Fibroblast of peridontal ligament (primary cell): Measurements from ENCODE around the gene POMGNT2.
"Not testable (repeated sequence)": the region's sequence is repeated elsewhere in the genome, so short reads cannot be mapped to it uniquely, and the experiment has no call there.

Experiments used
- DNase-seq: peaks from one replicate; pipeline ENCODE4 v3.0.0-alpha.2; 2010; ENCODE audit errors: extremely low read depth

POMGNT2 gene

GRCh38 chr3:43075904-43076661 is 29.8 kb downstream of the POMGNT2 start:
- DNase-seq = no peak

DNA sequence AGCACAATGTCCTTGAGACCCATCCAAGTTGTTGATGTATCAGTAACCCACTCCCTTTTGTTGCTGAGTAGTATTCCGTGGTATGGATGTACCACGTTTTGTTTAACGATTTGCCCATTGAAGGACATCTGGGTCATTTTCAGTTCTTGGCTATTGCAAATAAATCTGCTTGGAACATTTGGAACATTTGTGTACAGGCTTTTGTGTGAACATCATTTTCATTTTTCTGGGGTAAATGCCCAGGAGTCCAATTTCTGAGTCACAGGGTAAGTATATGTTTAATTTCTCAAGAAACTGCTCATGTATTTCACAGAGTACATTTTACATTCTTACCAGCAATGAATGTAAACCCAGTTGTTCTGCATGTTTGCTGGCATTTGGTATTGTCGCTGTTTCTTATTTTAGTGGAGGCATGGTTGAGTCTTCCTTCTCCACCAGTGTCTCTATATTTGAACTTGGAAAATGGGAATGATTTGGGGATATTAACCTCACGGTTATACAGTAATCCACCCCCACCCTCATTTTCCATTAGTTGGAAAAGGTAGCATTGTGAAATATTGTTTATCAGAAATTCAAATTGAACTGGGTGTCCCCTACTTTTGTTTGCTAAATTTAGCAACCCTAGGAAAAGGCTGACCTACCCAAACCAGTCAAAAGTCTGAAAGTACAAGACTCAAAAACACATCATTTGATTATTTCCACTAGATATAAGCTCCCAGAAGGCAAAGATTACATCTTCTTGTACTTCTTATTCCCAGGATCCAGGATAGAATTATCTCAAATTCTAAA is 30.8 kb downstream of the POMGNT2 start:
- peak; percentile 11 for DNase-seq

DNA sequence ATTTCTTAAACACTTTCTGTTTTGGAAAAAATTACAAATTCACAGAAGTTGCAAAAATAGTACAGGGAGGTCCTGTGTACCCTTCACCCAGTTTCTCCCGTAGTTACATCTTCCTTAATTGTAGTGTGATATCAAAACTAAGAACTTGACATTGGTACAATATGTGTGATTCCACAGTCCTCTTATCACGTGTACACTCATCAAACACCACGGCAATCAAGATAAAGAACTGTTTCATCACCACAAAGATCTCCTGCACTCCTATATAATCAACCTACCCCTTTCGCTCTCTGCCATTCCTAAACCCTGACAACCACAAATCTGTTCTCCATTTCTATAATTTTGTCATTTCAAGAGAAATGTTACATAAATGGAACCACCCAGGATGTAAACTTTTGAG is 31.4 kb downstream of the POMGNT2 start:
- DNase-seq = no peak

GRCh38 chr3:43073836-43074220 is 32.1 kb downstream of the POMGNT2 start:
- DNase-seq = no peak

GRCh38 chr3:43073116-43073835 is 32.6 kb downstream of the POMGNT2 start:
- DNase-seq = no peak

DNA sequence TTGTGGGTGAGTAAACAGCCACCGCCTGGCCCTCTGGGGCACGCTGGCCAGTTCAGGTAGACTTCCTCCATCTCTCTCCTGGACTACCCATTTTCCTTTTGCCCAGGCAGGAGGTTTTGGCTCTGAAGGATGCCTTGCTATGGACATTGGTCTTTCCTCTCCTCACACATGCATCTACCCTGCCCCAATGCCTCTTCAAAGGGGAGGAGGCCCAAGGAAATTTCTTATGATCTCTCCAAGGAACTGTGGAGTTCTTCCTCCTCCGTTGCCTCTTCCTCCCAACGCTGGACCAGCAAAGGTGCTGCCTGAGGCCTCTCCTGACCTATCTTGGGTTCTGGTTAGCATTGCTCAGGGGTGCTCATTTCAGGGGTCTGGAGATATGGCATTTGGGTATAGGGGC is 33.5 kb downstream of the POMGNT2 start:
- DNase-seq = no peak

DNA sequence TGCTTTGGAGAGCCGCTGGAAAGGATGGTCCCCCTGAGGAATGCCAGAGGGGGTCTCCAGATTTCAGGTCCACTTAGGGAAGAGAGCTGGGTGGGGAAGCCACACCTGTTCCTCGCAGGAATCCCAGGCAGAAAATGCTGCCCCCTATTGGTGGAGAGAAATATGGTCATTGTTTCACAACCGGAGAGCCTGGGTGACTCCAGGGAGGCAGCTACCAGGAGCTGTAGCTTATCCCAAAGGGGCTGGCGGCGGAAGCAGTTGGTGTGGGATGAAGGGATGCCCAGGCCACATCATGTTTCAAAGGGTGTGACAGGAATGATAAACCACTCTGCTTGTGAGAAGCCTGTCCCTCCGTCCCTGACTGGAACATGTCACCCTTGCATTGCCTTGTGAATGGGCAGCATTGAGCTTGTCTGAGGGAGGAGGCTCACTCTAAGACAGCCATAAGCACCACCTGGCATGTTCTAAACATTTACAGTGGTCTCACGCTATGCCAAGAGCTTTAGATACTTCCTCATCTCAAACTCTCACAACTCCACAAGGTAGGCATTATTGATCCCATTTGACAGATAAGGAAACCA is 34.5 kb downstream of the POMGNT2 start:
- DNase-seq = no peak

DNA sequence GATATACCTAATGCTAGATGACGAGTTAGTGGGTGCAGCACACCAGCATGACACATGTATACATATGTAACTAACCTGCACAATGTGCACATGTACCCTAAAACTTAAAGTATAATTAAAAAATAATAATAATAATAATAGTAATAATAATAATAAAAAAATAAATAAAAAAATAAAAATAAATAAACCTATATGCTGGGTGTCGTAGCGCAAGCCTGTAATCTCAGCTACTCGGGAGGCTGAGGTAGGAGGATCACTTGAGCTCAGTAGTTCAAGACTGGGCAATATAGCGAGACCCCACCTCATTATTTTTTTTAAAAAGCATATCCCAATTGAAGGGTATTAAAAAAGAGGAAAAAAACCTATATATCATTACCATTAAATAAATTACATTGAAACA is 35.2 kb downstream of the POMGNT2 start:
- DNase-seq = not testable (repeated sequence)

DNA sequence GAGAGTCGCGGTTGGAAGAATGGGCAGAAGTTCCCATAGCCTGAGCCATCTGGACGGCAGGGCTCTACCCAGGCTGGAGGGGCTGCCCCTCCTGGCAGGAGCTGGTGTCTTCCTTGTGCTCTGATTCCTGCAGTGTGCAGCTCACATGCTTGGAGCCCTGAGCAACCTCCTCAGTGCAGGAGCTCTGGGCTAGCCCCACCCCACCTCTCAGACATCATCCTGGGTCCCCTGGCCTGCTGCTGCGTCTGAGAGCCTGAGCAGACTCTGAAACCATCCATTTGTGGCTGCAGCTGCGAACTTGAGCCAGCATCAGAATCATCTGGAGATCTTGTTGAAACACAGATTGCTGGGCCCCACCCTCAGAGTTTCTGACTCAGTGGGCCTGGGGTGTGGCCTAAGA is 42.8 kb downstream of the POMGNT2 start:
- DNase-seq = no peak

GRCh38 chr3:43062564-43063040 is 43.3 kb downstream of the POMGNT2 start:
- no peak for DNase-seq

DNA sequence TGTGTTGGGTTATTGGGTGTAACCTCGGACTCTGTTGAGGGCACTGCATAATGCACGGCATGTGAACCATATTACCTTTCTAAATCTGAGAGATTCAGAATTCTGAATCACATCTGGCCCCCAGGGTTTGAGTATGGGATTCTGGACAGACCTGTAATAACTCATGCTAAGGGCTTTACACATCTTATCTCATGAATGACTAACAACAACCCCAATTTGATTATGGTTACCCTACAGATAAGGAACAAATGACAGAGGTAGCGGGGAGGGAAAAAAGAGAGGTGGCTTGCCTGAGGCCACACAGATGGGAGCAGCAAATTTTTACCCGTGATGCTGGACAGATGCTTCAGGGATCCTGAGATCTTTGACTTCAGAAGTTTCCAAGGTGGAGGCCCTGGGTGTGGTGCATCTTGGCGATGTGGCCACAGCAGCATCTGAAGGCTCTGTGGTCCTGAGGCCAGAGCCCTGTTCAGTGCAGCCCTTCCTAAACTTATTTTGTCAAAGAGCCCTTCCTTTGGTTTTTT is 43.8 kb downstream of the POMGNT2 start:
- DNase-seq = no peak

DNA sequence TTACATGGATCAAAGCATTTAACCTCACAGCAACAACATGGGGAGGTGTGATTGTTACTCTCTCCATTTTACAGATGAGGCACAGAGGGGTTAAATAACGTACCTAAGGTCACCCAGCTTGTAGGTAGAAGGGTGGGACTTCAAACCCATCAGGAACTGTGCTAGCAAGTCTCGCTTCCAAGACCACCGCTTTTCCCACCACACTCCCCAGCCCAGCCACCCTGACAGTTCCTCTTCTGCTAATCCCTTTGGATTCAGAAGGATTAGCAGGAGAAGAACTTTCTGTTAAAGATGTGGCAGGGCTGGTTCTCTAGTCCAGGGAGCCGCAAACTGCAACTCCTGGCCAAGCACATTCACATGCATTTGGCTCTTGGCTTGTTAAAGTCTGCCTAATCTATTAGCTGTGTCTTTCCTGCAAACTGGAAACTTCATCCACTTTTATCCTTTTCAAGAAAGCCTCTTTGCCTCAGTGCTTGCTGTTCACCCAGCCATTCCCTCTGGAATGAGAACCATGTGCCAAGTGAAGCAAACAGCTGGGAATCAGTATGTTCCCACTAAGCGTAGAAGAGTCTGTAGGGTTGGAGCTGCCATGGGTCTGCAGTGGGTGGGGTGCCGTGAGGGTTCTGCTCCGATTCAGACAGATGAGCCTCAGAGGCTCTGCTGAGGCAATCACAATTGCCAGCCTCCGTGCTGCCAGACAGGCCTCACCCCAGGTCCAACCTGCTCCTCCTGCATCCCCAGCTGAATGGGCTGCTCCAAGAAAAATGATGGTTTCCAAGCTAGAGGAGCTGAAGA is 44.6 kb downstream of the POMGNT2 start:
- DNase-seq = no peak

- no peak for DNase-seq
Measured at GRCh38 chr3:43059456-43059855, 46.4 kb downstream of the POMGNT2 start.

- DNase-seq = no peak
Measured at GRCh38 chr3:43055806-43056770, 49.8 kb downstream of the POMGNT2 start.

GRCh38 chr3:43055393-43055792 is 50.5 kb downstream of the POMGNT2 start:
- DNase-seq = no peak

- no peak for DNase-seq
Measured at GRCh38 chr3:43054754-43055153, 51.1 kb downstream of the POMGNT2 start.

DNA sequence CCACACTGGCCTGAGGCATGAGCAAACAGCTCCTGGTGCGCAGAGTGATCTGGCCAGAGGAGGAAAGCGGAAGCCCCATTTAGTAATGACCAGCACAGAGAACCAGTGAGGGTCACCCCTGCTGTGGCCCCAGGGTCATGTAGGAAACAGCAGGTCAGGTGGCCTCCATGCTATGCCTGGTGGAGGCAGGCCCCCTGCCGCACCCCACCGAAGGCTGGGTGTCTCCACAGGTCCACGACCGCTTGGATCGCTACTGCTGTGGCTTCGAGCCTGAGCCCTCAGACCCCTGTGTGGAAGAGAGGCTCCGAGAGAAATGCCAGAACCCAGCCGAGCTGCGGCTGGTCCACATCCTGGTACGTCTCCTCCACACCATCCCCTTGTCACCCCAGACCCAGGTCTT is 52.6 kb downstream of the POMGNT2 start:
- DNase-seq = no peak

- no peak for DNase-seq
Measured at GRCh38 chr3:43048470-43048869, 57.4 kb downstream of the POMGNT2 start.

GRCh38 chr3:43046583-43046982 is 59.3 kb downstream of the POMGNT2 start:
- no peak for DNase-seq

GRCh38 chr3:43045079-43045478 is 60.8 kb downstream of the POMGNT2 start:
- DNase-seq = not testable (repeated sequence)
